Esophagus squamous epithelium (tissue), 4 donors: Measurements from ENCODE around the gene CENPP.

Experiments used
- CTCF ChIP-seq, 6 experiments: fragments of 450-650 bp in 4 of 6; fragments of 200-600 bp in 2 of 6; sonication (generic) in 2 of 6; IDR thresholded peaks; one replicate each; pipeline ENCODE4 v1.5.1; 2016 to 2019; ENCODE audit warnings: antibody characterized with exemption in 6 of 6, mild to moderate bottlenecking in 4 of 6, moderate library complexity in 4 of 6
- POLR2A ChIP-seq, 4 donors: fragments of 450-650 bp; IDR thresholded peaks; one replicate each; pipeline ENCODE4 v1.6.1; 2017; ENCODE audit warnings: antibody characterized with exemption in 4 of 4, mild to moderate bottlenecking in 4 of 4, moderate library complexity in 3 of 4

- TF ChIP-seq CTCF (IDR thresholded peaks at IDR 0.05) (no peak), POLR2A (IDR thresholded peaks at IDR 0.05) (no peak)
Measured at GRCh38 chr9:92649007-92649406, 323.3 kb downstream of the CENPP start.
